ENCODE results near the gene GALNT1.

DNA sequence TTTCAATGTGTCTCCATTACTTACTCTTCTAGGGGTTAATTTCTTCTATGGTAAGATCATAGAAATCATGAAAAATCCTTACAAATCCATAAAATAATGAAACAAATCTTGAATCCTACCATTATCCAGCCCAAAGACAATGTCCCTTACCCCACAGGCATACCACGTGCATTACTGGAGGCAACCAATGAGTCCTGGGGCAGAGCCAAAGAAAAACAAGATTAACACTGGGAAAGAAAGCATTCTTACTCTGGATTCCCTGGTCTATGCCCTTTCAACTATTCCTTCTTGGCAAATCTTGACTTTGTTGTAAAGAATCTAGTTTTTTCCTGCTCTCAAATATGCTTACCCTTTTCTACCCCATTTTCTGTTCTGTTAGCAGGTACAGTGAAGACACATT, 3.1 kb upstream of the GALNT1 start:
- TF ChIP-seq MXI1 (IDR thresholded peaks at IDR 0.05; ENCODE audit: borderline replicate concordance, low read depth, low read length) (no peak), CTCF (conservative IDR thresholded peaks at IDR 0.05; ENCODE audit: low read depth, low read length) (no peak)
